SIG-M5 (cell line): ENCODE results near the gene MMP15.
"Not testable (repeated sequence)": the region's sequence is repeated elsewhere in the genome, so short reads cannot be mapped to it uniquely, and the experiment has no call there.

Experiments
- DNase-seq: peaks from one replicate; lab custom pipeline; 2025; lab: John Stamatoyannopoulos, UW

Gene MMP15

DNA sequence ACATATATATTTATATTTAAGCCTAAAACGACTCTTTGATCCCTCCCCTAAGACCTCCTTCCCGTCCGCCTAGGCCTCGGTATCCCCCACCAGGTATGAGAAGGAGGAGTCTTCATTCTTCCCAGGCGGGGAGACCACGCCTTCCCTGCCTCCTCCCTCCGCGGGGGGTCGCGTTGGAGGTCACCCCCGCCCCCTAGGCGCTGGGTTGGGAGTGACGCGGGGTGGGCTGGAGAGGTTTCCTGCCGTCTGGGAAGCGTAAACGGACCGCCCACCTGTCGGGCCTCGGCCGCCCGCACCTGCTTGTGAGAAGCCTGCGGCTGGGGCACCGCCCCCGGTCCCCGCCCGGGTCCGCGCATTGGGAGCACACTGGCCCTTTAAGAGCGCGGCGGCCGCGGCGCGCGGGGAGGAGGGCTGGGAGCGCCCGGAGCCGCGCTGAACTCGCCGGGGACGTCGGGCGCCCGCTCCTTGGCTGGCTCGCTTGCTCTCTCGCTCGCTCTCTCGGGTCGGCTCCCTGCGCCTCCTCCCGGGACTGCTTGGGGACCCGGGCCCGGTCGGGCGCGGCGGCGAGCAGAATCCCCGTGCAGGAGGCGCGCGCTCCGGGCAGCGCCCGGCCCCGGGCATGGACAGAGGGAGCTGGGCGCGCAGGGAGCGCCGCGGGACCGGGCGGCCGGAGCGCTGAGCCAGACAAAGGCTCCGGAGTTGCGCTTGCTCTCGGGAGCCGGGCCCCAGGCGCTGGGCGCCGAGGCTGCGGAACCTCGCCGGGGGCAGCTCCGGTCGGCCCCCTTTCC lies at the start of gene MMP15:
TSS of gene MMP15 (plus strand) at position 404 of the 788 bp plus-strand sequence. CDS start 597 bp downstream, outside the sequence.
- no peak for DNase-seq

GRCh38 chr16:57976331-57976796 lies 49.2 kb upstream of the MMP15 start:
- no peak for DNase-seq

- no peak for DNase-seq
Observed at GRCh38 chr16:57977418-57978069, 48.0 kb upstream of the MMP15 start.

- DNase-seq: not testable (repeated sequence)
Observed at GRCh38 chr16:57978070-57978465, 47.5 kb upstream of the MMP15 start.

- DNase-seq: no peak
Observed at GRCh38 chr16:57979006-57979585, 46.5 kb upstream of the MMP15 start.

GRCh38 chr16:57981636-57982035 lies 43.9 kb upstream of the MMP15 start:
- no peak for DNase-seq

DNA sequence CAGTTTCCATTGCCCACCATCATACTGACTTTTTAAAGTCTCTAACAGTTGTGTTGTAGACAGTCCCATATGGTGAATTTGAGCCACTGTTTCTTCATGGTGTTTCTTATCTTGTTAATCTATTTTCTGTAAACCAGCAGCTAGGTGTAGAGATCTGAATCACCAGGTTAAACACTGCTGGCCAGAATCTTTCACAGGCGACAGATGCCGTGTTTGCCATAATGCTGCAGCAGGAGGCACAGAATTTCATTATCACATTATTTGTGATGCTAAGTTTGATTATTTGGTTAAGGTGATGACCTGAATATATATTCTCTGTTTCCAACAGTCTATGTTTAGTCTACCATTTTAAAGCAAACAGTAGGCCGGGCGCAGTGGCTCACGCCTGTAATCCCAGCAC lies 43.2 kb upstream of the MMP15 start:
- DNase-seq: no peak

DNA sequence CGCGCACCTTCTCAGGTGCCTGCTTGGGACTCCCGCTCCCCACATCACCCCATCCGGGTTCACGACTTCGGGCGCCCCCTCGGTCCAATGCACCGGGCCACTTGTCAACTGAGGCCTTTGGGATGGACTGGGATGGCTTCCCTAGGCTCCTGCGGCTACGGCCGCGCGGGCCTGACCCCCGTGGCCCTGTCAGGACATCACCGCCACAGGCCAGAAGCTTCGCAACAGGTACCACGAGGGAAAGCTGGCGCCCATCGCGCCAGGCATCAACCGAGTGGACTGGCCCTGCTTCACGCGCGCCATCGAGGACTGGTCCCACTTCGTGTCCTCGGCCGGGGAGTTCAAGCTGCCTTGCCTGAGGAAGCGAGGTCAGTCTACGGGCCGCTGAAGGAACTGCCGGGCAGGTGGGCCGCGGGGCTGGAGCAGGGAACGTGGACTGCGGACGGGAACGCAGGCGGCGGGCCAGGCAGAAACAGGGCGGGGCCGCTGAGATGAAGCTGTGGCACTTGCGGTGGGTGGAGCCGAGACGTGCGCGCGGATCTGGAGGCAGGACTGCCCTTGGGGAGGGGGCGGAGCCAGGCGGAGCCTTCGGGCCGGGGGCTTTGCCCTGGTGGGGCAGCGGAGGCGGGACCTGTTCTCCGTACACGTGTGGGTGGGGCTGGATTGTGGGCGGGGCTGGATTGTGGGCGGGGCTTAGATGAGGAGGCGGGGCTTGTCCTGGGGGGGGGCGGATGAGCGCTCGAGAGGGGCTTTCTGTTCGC lies 40.9 kb upstream of the MMP15 start:
- DNase-seq: no peak

DNA sequence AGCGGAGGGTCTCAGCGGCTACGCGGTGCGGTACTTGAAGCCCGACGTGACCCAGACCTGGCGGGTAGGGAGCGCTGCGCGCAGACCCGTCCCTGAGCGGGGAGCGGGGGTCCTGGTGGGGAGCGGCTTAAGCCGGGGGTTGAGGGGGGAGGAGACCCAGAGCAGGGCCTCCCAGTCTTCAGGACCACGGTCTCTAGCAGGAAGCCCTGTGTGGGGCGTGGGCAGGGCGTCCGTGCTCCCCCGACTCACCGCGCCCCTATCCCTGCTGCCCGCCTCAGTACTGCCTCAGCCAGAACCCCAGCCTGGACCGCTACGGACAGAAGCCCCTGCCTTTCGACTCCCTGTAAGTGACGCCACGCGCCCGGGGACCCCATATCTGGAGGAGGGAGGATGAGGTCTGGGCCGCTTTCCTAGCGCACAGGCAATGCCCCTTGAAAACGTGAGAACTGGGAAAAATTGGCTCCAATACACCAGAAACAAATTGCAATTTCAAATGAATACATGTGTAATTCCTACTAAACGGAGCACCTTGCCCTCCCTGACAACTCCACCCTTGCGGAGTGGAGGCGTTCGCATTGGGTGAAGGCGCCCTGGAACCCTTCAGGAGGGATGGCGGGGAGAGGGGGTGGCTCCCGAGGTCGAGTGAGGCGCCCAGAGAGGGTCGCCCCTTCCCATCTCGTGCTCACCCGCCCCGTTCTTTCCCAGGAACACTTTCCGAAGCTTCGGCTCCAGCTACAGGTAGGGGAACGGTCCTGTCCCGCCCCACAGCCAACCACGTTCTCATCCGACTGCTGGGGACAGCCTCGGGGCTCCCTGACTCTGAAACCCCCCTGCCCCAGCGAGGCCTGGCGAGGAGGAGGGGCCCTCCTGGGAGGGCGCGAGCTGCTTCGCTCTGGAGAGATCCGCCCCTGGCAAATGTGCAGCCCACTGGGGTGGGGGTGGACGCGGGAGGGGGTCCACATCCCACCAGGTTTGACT lies 40.1 kb upstream of the MMP15 start:
- DNase-seq: no peak

GRCh38 chr16:57986196-57986595 lies 39.4 kb upstream of the MMP15 start:
- DNase-seq: no peak

GRCh38 chr16:57987441-57988177 lies 37.9 kb upstream of the MMP15 start:
- no peak for DNase-seq

- DNase-seq: no peak
Observed at GRCh38 chr16:57988929-57989328, 36.6 kb upstream of the MMP15 start.

DNA sequence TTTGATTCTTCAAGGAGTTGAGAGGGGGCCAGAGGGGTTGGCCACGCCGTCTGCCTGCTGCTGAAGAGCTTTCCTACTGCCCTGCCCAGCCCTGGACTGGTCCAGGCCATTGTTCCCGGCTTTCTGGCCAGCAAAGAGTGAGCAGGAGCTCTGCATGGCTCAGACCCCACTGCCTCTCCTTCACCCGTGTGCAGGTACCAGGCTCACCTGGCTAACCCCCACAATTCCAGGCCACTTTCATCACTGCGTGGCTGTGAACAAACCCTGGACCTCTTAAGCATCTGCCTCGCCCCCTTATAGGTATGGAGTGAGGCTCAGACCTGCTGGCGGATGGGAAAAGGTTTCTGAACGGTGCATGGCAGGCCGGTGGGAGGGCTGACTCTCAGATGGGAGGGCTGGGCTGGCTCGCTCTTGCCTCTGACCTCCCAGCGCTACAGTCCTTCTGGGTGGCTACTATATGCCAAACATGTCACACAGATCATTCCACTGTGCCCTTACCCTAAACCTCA lies 33.9 kb upstream of the MMP15 start:
- DNase-seq: no peak

DNA sequence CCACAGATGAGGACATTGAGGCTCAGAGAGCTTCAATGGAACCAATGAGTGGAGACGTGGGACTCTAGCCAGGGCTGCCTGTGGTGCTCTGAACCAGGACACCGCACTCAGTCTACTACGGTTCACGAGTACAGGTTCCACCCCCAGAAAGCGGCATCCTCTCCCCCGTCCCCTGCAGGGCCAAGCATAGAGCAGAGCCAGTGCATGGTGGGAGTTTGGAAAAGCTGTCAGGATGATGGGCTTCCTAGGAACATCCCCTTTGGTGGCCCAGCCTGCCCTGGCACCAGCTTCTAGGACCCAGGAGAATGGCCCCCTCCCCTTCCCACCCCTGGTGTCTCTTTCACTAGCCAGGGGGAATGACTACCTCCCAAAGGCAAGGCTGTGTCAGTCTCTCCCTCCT lies 33.5 kb upstream of the MMP15 start:
- DNase-seq: no peak

DNA sequence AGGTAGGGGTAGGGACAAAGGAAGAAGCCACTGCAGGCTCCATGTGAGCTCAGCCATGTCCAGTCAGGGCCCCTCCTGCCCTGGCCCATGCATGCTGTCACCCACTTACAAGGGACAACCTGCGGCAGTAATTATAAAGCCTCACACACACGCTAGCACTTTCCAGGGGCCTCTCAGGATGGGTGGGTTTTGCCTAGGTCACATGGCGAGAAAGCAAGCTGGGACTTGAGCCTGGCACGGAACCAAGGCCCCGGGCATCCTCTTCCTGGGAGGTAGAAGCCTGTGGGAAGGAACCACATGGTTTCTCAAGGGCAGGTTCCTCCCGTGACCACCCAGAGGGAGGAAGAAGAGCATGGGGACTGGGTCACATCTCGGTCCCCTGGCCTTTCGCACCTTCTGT lies 32.1 kb upstream of the MMP15 start:
- no peak for DNase-seq

- no peak for DNase-seq
Observed at GRCh38 chr16:57993897-57994296, 31.7 kb upstream of the MMP15 start.

GRCh38 chr16:57994361-57994760 lies 31.2 kb upstream of the MMP15 start:
- no peak for DNase-seq

GRCh38 chr16:57994778-57995177 lies 30.8 kb upstream of the MMP15 start:
- DNase-seq: no peak

GRCh38 chr16:57995721-57996405 lies 29.7 kb upstream of the MMP15 start:
- DNase-seq: no peak
